ENCODE results near the gene DUSP22.

DNA sequence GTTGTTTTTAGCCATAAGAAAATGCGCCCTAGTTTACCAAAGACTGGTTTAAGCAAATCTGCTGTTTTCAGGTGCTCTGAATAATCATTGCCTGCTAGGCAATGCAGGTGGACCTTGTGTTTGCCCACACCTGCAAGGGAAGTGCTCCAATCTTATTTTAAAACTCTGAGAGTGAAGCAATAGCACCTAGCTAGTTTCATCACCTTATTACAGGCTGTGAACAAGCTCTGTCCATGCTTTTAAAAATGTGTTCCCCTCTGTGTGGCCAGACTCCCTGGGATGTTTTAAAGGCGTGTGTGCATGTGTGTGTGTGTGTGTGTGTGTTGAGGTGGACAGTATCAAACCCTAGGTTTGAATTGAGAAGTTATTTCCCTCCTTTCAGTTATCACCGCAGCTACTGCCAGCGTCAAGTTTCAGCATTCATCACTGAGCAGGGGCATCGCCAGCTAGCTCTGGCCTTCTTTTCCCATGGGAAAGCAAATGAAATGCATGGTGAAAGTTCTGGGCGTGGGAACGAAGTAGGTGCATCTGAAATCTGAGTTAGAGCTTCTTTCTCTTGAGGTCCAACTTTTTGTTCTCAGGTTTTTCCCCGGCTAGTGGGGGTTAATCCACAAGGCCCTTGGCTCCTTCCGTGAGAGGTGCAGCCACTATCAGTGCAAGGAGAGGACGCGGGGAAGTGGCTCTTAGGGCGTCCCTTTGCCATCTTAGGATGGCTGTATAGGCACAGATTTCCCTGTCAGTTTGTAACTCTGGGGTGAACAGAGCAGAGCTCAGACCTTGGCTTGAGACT, 30.8 kb downstream of the DUSP22 start:
- TF ChIP-seq, protein P1, sequence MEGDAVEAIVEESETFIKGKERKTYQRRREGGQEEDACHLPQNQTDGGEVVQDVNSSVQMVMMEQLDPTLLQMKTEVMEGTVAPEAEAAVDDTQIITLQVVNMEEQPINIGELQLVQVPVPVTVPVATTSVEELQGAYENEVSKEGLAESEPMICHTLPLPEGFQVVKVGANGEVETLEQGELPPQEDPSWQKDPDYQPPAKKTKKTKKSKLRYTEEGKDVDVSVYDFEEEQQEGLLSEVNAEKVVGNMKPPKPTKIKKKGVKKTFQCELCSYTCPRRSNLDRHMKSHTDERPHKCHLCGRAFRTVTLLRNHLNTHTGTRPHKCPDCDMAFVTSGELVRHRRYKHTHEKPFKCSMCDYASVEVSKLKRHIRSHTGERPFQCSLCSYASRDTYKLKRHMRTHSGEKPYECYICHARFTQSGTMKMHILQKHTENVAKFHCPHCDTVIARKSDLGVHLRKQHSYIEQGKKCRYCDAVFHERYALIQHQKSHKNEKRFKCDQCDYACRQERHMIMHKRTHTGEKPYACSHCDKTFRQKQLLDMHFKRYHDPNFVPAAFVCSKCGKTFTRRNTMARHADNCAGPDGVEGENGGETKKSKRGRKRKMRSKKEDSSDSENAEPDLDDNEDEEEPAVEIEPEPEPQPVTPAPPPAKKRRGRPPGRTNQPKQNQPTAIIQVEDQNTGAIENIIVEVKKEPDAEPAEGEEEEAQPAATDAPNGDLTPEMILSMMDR (IDR thresholded peaks at IDR 0.05): no peak
- no peak for TF ChIP-seq POLR2A (IDR thresholded peaks at IDR 0.05)
- TF ChIP-seq EP300 (IDR thresholded peaks at IDR 0.05): no peak

Data from tibial nerve (tissue), 4 donors.